Cerebellar cortex (tissue), 1 donor: ENCODE data around the gene HSP90B1.

Experiments
- DNase-seq: peaks from one replicate; pipeline ENCODE4 v3.0.0-alpha.2; 2015; ENCODE audit warnings: low spot score

The HSP90B1 gene

DNA sequence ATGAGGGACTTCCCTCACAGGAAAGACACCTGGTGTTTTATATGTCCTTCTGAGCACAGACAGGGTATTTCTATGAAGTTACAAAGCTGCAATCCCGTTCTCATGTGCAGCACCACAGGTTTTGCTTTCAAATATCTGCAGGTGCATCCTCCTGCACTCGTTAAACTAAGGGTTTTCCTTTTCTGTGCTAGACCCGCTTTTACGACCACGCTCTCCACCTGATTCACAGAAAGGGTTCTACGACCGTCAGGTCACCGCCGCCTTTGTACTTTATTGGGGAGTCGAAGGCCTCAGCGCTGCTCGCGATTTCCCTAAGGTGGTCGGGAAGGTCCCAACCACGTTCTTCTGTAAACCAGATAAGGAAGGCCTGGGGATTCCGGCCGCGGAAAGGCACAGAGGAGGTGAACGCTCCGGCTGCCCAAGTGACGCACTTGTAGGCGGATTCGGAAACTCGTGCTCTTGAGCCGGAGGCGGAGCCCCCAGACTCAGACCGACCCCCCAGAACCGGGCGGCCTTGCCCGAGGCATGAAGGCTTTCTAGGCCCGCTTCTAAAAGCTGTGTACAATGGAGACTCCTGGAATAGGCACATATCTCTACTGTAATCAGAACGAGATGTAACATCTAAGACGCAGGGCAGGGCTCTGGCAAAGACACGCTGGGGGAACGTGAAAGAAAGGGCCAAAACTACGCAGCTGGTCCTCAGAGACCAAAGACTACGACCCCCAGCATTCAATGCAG is 995 bp upstream of the HSP90B1 start:
- DNase-seq: peak; percentile 97

DNA sequence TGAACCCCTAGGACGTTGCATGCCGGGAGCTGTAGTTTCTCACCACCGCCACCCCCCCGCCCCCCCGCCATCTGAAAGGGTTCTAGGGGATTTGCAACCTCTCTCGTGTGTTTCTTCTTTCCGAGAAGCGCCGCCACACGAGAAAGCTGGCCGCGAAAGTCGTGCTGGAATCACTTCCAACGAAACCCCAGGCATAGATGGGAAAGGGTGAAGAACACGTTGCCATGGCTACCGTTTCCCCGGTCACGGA is 501 bp upstream of the HSP90B1 start:
- no peak for DNase-seq

DNA sequence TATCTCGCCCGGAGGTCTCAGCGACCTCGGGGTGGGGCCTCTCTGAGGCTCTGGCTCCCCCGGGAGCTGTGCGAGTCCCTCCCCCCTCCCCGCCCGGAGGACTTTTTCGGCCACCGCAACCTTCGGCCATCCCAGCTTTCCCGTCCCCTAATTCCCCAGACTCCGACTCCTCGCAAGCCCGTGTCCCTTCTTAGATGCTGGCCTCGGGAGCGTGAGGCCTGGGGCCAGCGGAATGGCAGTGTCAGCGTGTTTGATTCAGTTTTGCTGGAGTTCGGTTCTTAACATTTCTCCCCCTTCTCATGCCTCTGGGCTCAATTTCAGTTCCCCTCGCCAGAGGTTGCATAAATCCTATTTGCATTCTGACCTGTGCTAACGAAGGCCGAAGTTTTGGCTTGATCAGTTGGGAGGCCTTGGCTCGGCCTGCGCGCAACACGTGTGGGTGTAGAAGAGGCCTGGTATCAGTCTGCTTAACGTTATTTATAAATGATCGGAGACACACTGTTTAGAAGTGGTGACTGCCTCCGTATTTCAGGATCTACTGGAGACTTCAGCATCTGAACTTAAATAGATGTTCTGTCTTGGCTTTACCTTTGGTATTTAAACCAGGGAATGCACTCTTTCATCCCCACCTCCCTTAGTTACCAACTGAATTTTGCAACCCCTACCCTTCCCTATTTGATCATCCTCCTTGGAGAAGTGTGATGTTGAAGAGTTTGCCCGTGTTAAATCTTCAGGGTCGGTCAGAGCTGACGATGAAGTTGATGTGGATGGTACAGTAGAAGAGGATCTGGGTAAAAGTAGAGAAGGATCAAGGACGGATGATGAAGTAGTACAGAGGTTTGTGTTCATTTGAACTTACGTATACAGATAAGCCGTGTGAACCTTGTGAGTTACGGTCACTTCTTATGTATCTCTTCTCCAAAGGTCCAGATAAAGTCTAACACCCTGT is 851 bp downstream of the HSP90B1 start:
- no peak for DNase-seq

DNA sequence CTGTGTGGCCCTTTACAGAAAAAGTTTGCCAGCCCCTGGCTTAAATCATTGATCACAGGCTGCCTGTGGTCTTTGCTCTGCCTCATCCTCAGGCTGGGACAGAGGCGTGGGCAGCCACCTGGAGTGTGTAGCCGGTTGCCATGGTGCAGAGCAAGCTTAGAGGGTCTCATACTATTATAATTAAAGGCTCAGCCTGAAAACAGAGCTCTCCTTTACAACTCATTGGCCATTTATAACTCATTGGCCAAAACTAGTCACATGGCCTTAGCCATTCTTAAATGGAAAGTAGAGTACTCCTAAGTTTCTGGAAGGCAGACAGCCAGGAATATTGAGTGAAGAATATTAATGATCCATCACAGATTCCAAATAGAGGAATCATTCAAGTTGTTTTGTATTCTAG is 3.0 kb downstream of the HSP90B1 start:
- no peak for DNase-seq

DNA sequence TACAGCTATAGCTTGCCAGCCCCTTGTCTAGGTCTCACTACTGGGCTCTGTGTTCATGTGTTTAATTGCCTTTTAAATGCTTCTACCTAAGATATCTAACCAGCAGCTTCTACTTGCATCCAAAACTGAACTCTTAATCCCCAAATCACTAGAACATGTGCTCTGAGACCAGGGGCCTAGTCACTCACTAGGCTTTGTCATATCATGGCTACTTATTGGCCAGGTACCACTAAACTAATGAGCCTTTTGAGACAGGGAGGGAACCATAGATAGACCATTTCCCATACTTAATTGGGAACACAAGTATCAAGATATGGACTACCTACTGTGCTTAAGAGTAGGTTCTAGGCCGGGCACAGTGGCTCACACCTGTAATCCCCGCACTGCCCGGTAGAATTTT is 6.5 kb downstream of the HSP90B1 start:
- no peak for DNase-seq

DNA sequence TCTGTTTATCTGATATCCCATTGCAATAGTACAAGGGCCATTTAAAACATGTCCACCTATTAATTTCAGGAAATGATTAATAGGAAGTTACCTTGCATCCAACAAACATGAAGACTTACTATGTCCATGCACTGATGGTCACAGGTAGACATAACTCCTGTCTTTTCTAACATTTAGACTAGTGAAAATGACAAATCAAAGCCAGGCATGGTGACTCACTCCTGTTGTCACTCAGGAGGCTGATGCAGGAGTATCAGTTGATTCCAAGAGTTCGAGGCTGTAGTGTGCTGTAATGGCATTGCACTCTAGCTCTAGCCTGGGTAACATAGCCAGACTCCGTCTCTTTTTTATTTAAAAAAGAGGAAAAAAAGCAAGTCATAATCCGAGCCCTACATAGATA is 14.8 kb downstream of the HSP90B1 start:
- DNase-seq: no peak

DNA sequence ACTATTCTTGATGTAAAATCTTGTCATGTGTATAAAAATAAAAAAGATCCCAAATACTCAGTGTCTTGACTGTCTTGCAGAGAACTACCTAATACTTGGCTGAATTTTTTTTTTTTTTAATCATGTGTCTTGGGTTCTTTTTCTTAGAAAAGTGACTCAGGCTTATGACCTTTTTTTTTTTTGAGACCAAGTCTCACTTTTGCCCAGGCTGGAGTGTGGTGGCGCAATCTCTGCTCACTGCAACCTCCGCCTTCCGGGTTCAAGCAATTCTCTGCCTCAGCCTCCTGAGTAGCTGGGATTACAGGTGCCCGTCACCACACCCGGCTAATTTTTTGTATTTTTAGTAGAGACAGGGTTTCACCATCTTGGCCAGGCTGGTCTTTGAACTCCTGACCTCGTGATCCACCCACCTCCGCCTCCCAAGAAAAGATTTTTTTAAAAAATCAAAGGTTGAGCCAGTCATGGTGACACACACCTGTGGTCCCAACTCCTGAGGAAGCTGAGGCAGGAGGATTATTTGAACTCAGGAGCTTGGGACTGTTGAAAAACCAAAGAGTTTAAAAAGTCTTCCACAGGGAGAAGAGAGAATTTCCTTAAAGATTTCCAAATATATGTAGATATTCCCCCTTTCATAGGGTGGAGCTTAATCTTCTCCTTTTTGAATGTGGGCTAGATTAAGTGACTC is 17.8 kb downstream of the HSP90B1 start:
- DNase-seq: no peak

DNA sequence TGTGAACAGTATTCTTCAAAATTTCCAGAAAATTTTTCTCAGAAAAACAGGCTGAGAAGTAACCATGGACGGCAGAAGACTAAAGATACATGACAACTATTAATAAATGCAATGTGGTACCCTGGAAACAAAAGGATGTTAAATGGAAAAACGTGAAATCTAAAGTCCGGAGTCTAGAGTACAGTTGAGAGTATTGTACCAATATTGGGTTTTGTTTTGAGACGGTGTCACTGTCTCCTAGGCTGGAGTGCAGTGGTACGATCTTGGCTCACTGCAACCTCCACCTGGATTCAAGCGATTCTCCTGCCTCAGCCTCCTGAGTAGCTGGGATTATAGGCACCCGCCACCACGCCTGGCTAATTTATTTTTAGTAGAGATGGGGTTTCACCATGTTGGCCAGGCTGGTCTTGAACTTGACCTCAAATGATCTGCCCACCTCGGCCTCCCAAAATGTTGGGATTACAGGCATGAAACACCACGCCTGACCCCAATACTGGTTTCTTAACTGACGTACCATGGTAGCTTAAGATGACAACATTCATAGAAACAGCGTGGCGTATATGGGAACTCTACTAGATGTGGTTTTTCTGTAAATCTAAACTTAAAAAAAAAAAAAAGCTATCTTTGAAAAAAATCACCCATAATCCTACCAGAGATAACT is 18.7 kb downstream of the HSP90B1 start:
- DNase-seq: no peak

DNA sequence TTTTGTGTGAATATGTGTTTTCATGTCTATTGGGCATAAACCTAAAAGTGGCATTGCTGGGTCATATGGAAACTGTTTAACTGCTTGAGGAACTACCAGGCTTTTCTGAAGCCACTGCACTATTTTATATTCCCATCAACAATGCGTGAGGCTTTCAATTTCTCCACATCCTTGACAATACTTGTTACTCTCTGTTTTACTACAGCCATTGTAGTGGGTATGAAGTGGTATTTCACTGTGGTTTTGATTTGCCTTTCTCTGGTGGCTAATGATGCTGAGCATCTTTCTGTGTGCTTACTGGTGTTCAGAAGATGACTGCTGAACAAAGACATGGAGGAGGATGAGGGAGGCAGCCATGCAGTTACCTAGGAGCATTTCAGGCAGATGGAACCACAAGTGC is 22.3 kb downstream of the HSP90B1 start:
- DNase-seq: no peak

DNA sequence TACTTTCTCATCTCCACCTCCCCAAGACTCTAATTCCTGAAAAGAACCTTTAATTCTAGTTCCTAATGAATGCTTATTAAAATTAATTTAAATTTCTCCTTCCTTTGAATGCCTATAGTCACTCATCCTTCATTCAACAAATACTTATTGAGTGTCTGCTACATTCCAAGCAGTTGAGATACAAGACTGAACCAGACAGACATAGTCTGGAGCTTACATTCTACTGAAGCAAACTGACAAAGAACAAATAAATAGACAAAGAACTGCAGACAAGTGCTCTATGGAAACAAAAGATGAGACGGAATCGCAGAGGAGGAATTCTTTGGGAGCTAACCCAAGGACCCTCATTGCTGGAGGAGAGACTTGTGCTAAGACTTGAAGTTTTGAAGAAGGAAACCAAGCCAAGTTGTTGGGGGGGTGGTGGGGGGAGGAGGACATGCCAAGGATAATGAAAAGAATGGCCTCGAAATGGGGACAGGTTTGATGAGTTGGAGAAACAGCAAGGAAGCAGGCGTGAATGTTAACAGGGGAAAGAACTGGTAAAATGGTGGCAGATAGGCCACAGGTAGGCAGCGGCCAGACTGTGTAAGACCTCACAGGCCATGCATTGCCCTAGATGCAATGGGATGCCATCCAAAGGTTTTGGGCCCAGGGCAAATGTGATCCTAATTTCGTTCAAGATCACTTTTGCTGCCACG is 25.8 kb downstream of the HSP90B1 start:
- peak; percentile 19 for DNase-seq

DNA sequence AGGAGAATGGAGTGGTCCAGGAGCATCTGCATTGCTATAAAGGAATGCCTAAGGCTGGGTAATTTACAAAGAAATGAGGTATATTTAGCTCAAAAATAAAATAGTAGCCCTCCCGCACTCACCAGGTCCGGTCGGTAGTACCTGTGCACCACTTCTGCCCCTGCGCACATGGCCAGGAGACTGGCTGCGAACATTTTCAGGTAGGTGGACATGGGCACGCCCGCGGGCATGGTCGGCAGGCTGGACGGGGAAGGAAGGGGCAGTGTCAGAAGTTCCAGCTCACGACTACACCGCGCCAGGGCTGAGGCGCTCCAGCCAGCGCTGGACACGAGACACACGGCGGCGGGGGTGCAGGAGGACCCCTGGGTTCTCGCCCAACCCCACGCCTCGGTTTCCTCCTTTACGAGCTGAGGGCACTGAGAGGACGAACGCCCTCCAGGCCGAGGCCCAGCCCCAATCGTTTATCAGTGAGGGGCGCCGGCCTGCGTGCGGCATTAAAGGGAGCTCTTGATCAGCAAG is 26.4 kb downstream of the HSP90B1 start:
- no peak for DNase-seq

DNA sequence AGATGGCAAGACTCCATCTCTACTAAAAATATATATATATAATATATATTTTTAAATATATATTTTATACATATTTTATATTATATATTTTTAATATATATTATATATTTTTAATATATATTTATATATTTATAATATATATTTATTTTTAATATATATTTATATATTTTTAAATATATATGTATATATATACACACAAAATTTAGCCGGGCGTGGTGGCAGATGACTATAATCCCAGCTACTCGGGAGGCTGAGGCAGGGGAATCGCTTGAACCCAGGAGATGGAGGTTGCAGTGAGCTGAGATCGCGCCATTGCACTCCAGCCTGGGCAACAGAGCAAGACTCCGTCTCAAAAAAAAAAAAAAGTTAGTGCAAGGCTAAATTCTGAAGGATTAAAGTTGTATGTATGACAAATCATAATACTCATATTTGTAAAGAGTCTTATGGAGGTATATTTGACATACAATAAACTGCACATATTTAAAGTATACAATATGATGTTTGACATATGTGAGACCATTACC is 27.7 kb downstream of the HSP90B1 start:
- DNase-seq: no peak

DNA sequence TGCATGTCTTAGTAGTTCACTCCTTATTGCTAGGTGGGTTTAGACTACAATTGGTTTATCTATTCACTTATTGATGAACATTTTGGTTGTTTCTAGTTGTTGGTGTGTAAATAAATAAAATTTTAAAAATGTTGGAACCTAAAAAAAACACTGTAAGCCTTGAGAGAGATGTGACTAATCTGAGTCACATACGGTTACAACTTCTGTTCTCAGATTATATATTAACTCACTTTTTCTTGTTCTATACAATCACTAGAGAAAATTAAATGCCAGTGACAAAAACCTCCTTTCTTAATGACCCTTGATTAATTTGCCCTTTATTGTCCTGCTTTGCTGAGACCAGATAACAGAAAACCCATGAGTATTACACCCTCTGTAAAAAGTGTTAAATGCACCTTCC is 28.4 kb downstream of the HSP90B1 start:
- DNase-seq: no peak

DNA sequence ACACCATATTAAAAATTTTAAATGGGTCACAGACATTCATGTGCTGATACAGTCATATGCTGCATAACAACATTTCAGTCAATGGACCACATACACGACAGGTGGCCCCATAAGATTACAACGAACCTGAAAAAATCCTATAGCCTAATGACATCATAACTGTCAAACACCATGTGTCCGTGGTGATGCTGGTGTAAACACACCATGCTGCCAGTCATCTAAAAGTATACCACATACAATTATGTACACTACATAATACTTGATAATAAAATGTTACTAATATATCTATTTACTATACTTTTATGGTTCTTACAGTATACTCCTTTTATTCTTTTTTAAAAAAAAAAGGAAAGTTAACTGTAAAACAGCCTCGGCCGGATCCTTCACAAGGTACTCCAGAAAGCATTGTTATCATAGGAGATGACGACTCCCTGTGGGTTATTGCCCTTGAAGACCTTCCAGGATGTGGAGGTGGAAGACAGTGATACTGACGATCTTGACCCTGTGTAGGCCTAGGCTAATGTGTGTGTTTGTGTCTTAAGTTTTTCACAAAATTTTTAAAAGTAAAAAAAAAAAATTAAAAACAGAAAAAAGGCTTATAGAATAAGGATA is 30.5 kb downstream of the HSP90B1 start:
- DNase-seq: no peak

DNA sequence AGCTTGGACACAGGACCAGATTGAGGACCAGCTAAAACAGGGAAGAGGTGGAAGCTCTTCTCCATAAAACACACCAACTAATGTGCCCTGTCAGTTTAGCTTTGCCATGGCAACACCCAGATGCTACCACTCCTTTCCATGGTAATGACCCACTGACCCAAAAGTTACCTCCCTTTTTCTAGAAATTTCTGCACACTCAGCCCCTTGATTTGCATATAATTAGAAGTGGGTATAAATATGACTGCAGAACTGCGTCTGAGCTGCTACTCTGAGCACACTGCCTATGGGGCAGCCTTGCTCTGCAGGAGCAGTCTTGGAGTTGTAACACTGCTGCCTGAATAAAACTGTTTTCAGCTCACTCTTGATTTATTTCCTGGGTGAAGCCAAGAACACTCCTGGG is 32.3 kb downstream of the HSP90B1 start:
- DNase-seq: peak; percentile 19

DNA sequence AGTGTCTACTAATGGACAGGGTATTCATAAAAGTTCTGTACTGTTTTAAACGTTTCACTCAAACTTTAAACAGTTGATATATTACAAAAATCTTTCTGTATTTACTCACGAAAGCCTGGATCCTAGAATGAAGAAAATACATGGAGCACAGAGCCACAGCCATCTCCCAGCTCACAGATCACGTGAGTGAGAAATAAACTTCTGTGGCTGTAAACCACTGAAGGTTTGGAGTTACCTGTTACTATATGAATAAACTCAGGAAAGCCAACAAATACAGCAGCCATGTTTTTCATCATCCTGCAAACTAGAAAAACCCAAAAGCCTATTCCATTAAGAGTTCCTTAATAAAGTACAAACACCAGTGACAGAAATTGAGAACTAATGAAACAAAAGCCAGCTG is 34.6 kb downstream of the HSP90B1 start:
- DNase-seq: peak; percentile 16

DNA sequence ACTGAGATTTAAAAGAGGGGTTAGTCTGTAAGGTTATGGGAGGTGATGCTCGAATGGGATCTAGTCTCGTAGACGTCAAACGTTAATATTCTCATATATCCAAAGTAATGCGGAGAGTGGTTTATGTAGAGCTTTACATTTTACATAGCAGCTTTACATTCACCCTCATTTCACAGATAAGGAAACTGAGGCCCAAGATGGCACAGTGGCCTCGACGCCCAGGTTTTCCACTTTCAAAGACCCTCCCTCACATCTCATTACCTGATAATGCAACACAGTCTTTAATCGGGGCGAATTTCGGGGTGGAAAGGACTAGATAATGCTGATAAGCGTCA is 35.0 kb downstream of the HSP90B1 start:
- no peak for DNase-seq

DNA sequence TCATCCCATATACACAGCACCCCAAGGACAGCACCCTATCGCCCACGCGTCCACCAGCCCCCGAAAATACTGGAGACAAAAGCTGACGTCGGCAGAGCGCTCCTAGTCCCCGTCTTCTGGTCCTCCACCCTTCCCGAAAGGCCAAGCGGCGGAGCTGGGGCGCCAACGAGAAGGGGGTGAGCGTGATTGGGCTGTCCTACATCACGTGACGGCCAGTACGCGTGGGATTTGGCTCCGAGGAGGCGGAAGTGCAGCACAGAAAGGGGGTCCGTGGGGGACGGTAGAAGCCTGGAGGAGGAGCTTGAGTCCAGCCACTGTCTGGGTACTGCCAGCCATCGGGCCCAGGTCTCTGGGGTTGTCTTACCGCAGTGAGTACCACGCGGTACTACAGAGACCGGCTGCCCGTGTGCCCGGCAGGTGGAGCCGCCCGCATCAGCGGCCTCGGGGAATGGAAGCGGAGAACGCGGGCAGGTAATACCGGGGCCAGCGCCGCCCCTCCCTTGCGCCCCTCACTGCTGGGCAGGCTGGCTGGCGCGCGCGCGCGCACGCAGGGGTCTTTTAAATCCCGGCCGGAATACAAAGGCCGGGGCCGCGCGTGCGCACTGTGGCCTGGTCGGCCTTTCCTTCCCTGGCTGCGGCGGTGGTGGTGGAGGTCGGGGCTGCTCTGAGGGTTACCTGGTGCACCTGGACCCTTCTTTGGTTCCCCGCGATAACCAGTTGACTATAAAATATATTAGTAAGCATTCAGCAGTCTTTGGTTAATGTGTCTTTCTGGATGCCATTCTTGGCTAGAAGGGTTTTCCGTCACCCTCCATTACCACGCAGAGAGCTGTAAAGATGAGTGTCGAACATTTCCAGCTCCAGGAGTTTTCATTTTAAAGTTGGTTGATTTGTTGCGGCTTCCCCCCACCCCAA is 35.6 kb downstream of the HSP90B1 start, which contains the start of gene TDG:
TSS of gene TDG (plus strand) at position 283 of the 915 bp plus-strand sequence. CDS start at position 449, 166 bp downstream.
- DNase-seq: peak; percentile 99

DNA sequence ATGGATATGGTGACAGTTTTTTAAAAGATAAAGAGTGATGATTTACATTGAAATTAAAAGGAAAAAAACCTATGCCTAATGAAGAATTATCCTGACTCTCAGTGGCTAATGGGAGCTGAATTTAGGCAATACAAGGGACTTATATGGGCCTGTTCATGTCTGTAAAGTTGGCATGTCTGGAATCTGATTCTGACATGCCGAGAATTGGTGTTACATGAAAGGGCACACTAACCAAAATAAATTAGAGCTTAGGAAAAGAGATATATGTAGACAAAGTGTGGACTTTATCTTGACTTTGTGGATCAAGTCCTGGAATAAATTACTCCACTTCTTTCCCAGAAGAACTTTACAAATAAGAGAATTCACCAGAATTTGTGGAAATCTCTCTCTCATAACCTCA is 36.5 kb downstream of the HSP90B1 start:
- no peak for DNase-seq

DNA sequence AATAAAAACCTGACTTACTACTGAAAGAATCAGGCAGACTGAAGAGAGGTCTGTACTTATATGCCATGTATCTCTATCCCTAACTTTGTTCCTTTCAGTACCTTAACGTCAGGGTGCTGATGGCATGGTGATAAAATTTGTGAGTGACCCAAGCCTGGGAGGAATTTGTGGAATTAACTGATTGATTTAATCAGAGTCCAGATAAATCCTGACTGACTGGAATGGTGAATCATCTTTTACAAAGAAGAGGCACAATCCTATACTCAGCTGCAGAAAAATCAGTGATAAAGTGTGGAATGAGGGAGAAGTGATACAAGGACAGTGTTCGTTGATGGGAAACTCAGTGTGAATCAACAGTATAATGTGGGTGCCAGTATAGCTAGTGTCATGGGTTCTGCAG is 39.2 kb downstream of the HSP90B1 start:
- no peak for DNase-seq
